C4-2B (cell line): ENCODE results near the gene NALF2.

Experiments
- H3K27ac ChIP-seq: fragments of 450-650 bp; 2 replicates; pipeline ENCODE4 v1.5.1; 2017
- ZFX ChIP-seq: fragments of 450-650 bp; IDR thresholded peaks from 2 replicates; pipeline ENCODE4 v1.6.1; 2017
- TF ChIP-seq, protein P1 (sequence below): fragments of 450-650 bp; conservative IDR thresholded peaks from 2 replicates; pipeline ENCODE4 v1.5.1; 2017; ENCODE audit warnings: mild to moderate bottlenecking

The NALF2 gene

DNA sequence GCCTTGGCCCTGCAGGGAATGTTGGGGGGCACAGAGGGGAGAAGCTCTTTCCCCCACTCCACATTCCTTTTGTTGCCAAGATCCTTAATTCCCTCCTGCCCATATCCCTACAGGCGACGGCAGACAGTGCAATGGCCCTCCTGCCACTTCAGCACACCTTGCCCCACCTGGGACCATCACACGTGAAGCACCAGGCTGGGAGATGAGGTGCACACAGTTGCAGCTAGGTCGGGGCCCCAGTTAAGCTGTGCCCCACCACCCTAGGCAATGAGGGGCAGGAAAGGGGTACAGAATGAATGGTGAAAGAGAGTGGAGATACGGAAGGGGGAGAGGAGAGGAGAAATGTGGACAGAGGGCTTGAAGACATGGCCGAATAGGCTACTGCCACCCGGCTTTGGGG, 26.2 kb downstream of the NALF2 start:
- H3K27ac ChIP-seq, result no peak overlapping the region
- TF ChIP-seq ZFX, result no peak
- TF ChIP-seq, protein P1, sequence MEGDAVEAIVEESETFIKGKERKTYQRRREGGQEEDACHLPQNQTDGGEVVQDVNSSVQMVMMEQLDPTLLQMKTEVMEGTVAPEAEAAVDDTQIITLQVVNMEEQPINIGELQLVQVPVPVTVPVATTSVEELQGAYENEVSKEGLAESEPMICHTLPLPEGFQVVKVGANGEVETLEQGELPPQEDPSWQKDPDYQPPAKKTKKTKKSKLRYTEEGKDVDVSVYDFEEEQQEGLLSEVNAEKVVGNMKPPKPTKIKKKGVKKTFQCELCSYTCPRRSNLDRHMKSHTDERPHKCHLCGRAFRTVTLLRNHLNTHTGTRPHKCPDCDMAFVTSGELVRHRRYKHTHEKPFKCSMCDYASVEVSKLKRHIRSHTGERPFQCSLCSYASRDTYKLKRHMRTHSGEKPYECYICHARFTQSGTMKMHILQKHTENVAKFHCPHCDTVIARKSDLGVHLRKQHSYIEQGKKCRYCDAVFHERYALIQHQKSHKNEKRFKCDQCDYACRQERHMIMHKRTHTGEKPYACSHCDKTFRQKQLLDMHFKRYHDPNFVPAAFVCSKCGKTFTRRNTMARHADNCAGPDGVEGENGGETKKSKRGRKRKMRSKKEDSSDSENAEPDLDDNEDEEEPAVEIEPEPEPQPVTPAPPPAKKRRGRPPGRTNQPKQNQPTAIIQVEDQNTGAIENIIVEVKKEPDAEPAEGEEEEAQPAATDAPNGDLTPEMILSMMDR, result no peak

DNA sequence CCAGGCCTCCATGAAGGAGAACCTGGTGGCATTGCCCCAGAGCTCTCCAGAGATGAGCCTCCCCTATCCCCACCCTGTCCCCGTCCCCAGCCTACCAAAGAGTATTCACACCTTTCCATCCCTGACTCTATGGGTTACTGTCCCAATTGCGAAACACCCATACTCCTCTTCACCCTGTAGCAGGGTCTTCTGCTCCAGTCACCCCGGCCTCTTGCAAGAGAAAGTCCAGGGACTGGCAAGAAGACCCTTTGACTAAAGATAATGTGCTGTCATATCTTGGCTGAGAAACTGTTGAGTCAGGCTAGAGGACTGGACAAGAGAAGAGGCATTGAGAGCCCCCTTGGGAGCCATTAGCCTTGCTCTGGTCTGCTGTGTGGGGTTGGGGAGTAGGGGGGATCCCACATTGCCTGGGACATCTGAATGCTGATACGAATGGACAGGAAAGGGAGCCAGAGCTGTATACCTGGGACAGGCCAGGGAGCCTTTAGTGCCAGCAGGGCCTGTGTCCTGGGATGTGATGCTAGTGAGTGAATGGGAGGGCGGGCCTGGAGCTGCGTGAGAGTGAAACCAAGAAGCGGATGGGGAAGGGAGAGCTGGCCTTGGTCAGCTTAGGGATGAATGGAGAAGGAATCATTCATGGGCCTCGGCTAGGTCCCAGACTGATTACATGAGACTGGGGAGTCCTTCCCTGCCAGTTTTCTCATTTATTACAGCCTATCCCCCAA, 27.1 kb downstream of the NALF2 start:
- TF ChIP-seq, protein P1, result no peak
- no peak for TF ChIP-seq ZFX
- no peak overlapping the region for H3K27ac ChIP-seq

DNA sequence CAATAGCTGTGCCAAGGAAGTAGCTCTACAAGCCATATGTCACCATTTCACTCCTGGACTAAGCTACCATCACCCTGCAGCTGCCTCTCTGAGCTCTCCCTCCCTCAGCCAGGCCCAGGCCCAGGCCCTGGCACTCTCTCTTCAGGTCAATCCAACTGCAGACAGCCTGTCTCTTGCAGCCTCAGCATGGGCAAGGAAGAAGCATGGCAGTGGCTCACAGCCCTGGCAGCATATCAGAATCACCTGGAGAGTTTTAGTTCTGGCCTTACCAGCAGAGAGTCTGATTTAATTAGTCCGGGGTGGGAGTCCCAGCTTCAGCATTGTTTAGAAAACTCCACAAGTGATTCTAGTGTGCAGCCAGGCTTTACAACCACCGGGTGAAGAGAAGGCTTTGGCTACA, 31.5 kb downstream of the NALF2 start:
- no peak overlapping the region for H3K27ac ChIP-seq
- no peak for TF ChIP-seq ZFX
- TF ChIP-seq, protein P1, result no peak

DNA sequence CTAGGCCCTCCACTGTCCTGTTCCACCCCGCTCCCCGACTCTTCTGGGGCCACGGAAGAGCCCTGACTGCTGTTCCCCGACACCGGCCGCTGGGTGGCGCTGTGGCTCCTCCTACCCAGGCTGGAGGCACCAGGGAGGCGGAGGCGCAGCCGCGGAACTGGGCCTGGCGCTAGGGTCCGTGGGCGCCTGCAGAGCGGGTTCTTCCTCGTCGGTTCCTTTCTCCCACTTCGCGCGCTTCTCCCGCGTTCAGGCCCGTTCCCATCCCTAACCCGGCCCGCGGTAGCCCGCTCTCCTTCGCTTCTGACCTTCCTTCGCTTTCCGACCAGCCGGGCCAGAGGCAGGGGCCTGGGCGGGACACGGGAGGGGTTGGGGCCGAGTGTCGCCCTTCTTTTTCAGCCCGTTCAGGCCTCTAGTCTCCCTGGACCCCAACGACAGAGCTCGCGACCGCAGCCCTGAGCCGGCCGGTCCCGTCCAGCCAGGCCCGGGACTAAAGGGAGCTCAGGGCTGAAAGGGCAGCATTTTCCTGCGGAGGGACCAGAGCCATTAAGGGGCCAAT, 34.3 kb downstream of the NALF2 start:
- H3K27ac ChIP-seq, result peak overlapping the region; percentile 28
- TF ChIP-seq, protein P1, result peak; percentile 80
- no peak for TF ChIP-seq ZFX

DNA sequence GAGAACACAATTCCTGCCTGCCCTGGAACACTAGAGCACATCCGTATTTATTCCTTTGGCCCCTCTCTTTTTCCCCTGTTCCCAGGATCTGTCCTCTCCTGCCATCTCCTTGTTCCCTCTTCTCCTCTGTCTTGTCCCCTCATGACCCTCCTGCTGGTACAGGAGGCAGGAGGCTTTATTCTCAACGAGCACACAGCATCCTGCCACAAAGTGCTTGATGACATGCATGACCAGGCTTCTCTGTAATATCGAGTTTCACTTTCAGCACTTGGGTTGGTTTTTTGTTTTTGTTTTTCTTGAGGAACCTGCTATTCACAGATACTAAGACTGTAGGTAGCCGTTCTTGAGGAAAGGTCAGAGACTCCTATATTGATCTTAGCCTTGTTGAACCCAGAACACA, 35.3 kb downstream of the NALF2 start:
- TF ChIP-seq ZFX, result no peak
- TF ChIP-seq, protein P1, result no peak
- H3K27ac ChIP-seq, result no peak overlapping the region; the same call in 1 of the 2 replicates

DNA sequence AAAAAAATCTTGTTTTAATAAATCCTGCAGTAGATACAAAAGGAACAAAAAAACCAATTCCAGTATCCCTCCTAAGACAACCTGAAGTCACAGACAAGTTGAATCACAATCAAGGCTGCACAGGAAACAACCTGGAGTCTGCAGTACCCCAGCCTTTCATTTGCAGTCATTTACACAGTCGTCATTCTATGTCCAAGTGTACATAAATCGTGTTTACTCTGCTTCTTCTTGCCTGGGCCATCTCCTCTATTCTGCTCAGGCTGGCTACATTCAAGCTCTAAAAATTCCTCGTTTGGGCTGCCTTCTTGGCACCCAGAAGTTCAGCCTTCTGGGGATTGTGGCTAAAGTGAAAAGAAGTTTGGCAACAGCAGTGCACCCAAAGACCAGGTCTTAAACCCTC, 37.8 kb downstream of the NALF2 start:
- H3K27ac ChIP-seq, result no peak overlapping the region
- TF ChIP-seq ZFX, result no peak
- TF ChIP-seq, protein P1, result no peak

DNA sequence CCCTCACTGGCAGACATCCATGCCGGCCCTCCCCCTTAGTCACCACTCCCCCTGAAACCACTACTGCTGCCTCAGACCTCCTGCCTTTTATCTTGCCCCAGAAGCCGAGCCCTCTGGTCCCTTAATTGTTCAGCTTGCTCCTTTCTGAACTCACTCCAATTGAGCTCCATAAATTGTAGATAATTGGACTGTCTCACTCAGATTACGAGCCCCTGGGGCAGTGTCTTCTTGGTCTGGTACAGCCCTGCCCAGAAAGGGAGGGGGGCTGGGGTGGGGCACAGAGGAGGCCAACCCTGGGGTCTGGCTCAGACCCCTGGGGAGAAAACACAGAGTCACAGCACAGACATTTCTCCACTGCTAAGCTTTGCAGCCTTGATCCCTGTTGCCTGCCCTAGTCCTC, 39.4 kb downstream of the NALF2 start:
- H3K27ac ChIP-seq, result no peak overlapping the region
- TF ChIP-seq ZFX, result no peak
- TF ChIP-seq, protein P1, result no peak
